22Rv1 (cell line): Measurements from ENCODE around the gene ARHGAP42.

ENCODE experiments used
- ZFX ChIP-seq: fragments of 450-650 bp; IDR thresholded peaks from 2 replicates; pipeline ENCODE4 v1.6.1; 2017; ENCODE audit warnings: antibody characterized with exemption, borderline replicate concordance
- TF ChIP-seq, protein P1 (sequence below): fragments of 450-650 bp; IDR thresholded peaks from 2 replicates; pipeline ENCODE4 v1.5.1; 2017; ENCODE audit warnings: mild to moderate bottlenecking

GRCh38 chr11:100774859-100775258 lies 87.8 kb downstream of the ARHGAP42 start:
- TF ChIP-seq, protein P1, sequence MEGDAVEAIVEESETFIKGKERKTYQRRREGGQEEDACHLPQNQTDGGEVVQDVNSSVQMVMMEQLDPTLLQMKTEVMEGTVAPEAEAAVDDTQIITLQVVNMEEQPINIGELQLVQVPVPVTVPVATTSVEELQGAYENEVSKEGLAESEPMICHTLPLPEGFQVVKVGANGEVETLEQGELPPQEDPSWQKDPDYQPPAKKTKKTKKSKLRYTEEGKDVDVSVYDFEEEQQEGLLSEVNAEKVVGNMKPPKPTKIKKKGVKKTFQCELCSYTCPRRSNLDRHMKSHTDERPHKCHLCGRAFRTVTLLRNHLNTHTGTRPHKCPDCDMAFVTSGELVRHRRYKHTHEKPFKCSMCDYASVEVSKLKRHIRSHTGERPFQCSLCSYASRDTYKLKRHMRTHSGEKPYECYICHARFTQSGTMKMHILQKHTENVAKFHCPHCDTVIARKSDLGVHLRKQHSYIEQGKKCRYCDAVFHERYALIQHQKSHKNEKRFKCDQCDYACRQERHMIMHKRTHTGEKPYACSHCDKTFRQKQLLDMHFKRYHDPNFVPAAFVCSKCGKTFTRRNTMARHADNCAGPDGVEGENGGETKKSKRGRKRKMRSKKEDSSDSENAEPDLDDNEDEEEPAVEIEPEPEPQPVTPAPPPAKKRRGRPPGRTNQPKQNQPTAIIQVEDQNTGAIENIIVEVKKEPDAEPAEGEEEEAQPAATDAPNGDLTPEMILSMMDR, result no peak
- TF ChIP-seq ZFX, result no peak
